Chondrocyte (in vitro differentiated cells): Measurements from ENCODE around the gene MTHFD1L. TPM values are rescaled to one million over a fixed set of nuclear protein-coding genes. Genes with fewer than 3 reads are reported as not detected.

ENCODE experiments used
- DNase-seq: peaks from one replicate; pipeline ENCODE4 v3.0.0; 2021; ENCODE audit warnings: mixed read lengths, low spot score
- H3K27ac Mint-ChIP-seq: one replicate; pipeline ENCODE4 v1.8.0; 2021; ENCODE audit warnings: mild to moderate bottlenecking, moderate library complexity, mixed read lengths; ENCODE audit not compliant: unreplicated experiment
- H3K27me3 Mint-ChIP-seq: 2 replicates; pipeline ENCODE4 v1.8.0; 2021; ENCODE audit warnings: low read depth, mixed read lengths
- H3K36me3 Mint-ChIP-seq: 2 replicates; pipeline ENCODE4 v1.8.0; 2021; ENCODE audit warnings: low read depth, mixed read lengths
- H3K4me1 Mint-ChIP-seq: 2 replicates; pipeline ENCODE4 v1.8.0; 2021; ENCODE audit warnings: low read depth, mild to moderate bottlenecking, mixed read lengths
- H3K4me3 Mint-ChIP-seq: one replicate; pipeline ENCODE4 v1.8.0; 2021; ENCODE audit warnings: mild to moderate bottlenecking, moderate library complexity, mixed read lengths; ENCODE audit not compliant: unreplicated experiment
- H3K9me3 Mint-ChIP-seq: 2 replicates; pipeline ENCODE4 v1.8.0; 2021; ENCODE audit warnings: low read depth, mixed read lengths
- total RNA-seq: library from RNA; stranded (reverse); gene quantifications from 3 replicates; pipeline ENCODE4 v1.2.1, GENCODE V29; 2021
- TF ChIP-seq, protein P1 (sequence below): fragments of 200-600 bp; sonication (generic); IDR thresholded peaks from 2 replicates; pipeline ENCODE4 v1.5.0; 2021; ENCODE audit warnings: antibody characterized with exemption, mild to moderate bottlenecking, moderate library complexity

The MTHFD1L gene
- total RNA-seq, 1 donor from 2014 or later: 93.7 TPM

DNA sequence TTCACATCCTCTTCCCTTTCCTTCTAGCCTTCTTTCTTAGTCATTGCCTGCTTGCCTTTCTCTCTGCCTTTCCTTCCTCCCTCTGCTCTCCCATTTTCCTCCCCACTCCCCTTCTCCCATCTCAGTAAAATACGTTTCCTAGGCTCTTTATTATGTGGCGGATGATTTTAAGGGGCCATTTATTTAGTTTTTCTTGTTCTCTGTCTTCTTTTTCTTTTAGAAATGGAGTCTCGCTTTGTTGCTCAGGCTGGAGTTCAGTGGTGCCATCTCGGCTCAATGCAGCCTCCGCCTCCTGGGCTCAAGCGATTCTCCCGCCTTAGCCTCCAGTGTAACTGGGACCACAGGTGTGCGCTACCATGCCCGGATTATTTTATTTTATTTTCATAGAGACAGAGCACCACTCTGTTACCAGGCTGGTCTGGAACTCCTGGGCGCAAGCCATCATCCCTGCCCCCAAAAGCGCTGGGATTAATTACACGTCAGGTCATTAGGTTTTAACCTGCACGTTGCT, 1.5 kb downstream of the MTHFD1L start:
- no peak for DNase-seq
- no peaks in the 10 kb centered on the region for H3K27me3 Mint-ChIP-seq
- H3K4me1 Mint-ChIP-seq: peaks cover 29% of the 10 kb centered on the region
- no peaks in the 10 kb centered on the region for H3K36me3 Mint-ChIP-seq
- TF ChIP-seq, protein P1, sequence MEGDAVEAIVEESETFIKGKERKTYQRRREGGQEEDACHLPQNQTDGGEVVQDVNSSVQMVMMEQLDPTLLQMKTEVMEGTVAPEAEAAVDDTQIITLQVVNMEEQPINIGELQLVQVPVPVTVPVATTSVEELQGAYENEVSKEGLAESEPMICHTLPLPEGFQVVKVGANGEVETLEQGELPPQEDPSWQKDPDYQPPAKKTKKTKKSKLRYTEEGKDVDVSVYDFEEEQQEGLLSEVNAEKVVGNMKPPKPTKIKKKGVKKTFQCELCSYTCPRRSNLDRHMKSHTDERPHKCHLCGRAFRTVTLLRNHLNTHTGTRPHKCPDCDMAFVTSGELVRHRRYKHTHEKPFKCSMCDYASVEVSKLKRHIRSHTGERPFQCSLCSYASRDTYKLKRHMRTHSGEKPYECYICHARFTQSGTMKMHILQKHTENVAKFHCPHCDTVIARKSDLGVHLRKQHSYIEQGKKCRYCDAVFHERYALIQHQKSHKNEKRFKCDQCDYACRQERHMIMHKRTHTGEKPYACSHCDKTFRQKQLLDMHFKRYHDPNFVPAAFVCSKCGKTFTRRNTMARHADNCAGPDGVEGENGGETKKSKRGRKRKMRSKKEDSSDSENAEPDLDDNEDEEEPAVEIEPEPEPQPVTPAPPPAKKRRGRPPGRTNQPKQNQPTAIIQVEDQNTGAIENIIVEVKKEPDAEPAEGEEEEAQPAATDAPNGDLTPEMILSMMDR: no peak
- peak overlapping the region; percentile 94 for H3K27ac Mint-ChIP-seq
- peak overlapping the region; percentile 87 for H3K4me3 Mint-ChIP-seq
- no peaks in the 10 kb centered on the region for H3K9me3 Mint-ChIP-seq

DNA sequence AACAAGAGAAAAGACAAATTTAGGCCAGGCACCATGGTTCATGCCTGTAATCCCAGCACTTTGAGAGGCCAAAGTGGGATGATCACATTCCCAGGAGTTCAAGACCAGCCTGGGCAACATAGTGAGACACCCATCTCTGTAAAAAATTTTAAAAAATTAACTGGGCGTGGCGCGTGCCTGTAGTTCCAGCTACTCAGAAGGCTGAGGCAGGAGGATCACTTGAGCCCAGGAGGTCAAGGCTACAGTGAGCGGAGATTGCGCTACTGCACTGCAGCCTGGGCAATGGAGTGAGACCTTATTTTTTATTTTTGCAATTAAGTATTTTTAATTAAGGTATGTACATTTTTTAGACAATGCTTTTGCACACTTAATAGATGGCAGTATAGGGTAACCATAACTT, 3.3 kb downstream of the MTHFD1L start:
- DNase-seq: no peak
- H3K27me3 Mint-ChIP-seq: no peaks in the 10 kb centered on the region
- H3K9me3 Mint-ChIP-seq: no peaks in the 10 kb centered on the region
- no peak overlapping the region for H3K4me3 Mint-ChIP-seq
- H3K4me1 Mint-ChIP-seq: peaks cover 29% of the 10 kb centered on the region
- peaks cover 3% of the 10 kb centered on the region for H3K36me3 Mint-ChIP-seq
- TF ChIP-seq, protein P1: no peak
- no peak overlapping the region for H3K27ac Mint-ChIP-seq

DNA sequence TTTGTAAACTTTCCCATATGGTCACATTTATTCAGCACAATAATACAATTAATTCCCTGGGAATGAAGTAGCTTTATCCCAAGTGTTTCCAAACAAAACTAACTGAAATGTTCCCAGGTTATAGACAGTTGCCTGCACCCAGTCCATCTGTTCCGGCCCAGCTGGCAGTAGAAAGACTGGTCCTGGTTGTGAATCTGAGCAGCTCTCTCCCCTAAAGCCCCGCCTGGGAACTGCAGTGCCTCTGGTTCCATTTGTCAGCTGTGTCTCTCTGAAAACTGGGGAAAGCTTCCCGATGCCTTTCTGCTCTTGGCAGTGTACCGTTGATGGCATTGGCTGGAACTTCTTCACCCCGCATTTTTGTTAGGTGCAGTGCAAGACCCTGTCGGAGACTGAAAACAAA, 8.7 kb downstream of the MTHFD1L start:
- Mint-ChIP-seq H3K4me1 (peaks cover 34% of the 10 kb centered on the region), H3K36me3 (peaks cover 5% of the 10 kb centered on the region), H3K27ac (peak overlapping the region; percentile 32), H3K27me3 (no peaks in the 10 kb centered on the region), H3K9me3 (no peaks in the 10 kb centered on the region), H3K4me3 (no peak overlapping the region)
- TF ChIP-seq, protein P1: no peak
- DNase-seq: no peak

GRCh38 chr6:150875841-150876240, 10.3 kb downstream of the MTHFD1L start:
- H3K27me3 Mint-ChIP-seq: no peaks in the 10 kb centered on the region
- H3K4me3 Mint-ChIP-seq: no peak overlapping the region
- H3K4me1 Mint-ChIP-seq: peaks cover 35% of the 10 kb centered on the region
- TF ChIP-seq, protein P1: no peak
- H3K27ac Mint-ChIP-seq: peak overlapping the region; percentile 3
- H3K36me3 Mint-ChIP-seq: peaks cover 12% of the 10 kb centered on the region
- DNase-seq: no peak
- H3K9me3 Mint-ChIP-seq: no peaks in the 10 kb centered on the region

GRCh38 chr6:150876598-150876997, 11.1 kb downstream of the MTHFD1L start:
- H3K4me1 Mint-ChIP-seq: peaks cover 42% of the 10 kb centered on the region
- no peak overlapping the region for H3K4me3 Mint-ChIP-seq
- no peak overlapping the region for H3K27ac Mint-ChIP-seq
- no peaks in the 10 kb centered on the region for H3K9me3 Mint-ChIP-seq
- no peak for DNase-seq
- TF ChIP-seq, protein P1: peak; percentile 10
- no peaks in the 10 kb centered on the region for H3K27me3 Mint-ChIP-seq
- peaks cover 12% of the 10 kb centered on the region for H3K36me3 Mint-ChIP-seq
